Esophagus squamous epithelium (tissue), 4 donors: ENCODE results near the gene TMEM175.

ENCODE experiments used
- CTCF ChIP-seq, 6 experiments: fragments of 450-650 bp in 4 of 6; fragments of 200-600 bp in 2 of 6; sonication (generic) in 2 of 6; IDR thresholded peaks; one replicate each; pipeline ENCODE4 v1.5.1; 2016 to 2019; ENCODE audit warnings: antibody characterized with exemption in 6 of 6, mild to moderate bottlenecking in 4 of 6, moderate library complexity in 4 of 6
- POLR2A ChIP-seq, 4 donors: fragments of 450-650 bp; IDR thresholded peaks; one replicate each; pipeline ENCODE4 v1.6.1; 2017; ENCODE audit warnings: antibody characterized with exemption in 4 of 4, mild to moderate bottlenecking in 4 of 4, moderate library complexity in 3 of 4

DNA sequence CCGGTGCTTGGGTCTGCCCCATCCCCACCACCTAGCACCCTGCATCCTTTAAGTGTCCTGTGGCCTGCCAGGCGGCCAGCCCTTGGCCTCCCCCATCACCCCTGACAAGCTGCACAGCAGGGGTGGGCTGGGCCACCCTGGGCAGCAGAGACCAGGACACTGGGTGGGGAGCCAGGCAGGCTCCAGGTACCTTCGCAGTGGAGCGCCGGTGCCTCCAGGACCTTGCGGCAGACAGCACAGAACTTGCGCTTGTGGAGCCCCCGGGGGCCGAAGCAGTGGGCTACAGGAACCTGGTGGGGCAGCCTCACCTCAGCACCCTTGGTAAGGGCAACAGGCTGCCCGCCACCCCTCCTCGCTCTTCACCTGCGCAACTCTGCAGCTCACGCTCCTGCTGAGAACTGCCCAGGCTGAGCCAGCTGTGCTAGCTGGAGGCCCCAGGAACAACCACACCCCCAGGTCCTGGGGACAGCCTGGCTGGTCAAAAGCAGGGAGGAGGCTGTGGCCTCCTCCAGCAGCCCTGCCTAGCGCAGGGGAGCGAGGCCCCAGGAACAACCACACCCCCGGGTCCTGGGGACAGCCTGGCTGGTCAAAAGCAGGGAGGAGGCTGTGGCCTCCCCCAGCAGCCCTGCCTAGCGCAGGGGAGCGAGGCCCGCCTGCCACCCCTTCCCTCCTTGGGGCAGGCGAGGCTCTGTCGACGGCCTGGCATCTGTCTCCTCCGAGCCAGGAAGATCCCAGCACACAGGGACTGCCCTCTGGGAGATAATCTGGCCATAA is 36.5 kb downstream of the TMEM175 start:
- no peak for TF ChIP-seq CTCF (IDR thresholded peaks at IDR 0.05)
- TF ChIP-seq POLR2A (IDR thresholded peaks at IDR 0.05) = no peak
